HepG2 (cell line): ENCODE measurements around the gene MYO16. TPM values are rescaled to one million over a fixed set of nuclear protein-coding genes. Genes with fewer than 3 reads are reported as not detected.

Source experiments
- ATAC-seq: fragments of 200-7000 bp; cut with Tn5 transposase; 3 replicates; pipeline ENCODE4 v1.9.1; 2020; ENCODE audit warnings: mild to moderate bottlenecking, moderate library complexity
- BruUV-seq: library from RNA; stranded (reverse); fragments of 400-500 nt; replicated peaks from 2 replicates; lab custom pipeline; 2021; lab: Mats Ljungman, UMichigan
- CTCF ChIA-PET: fragments of 300-600 bp; formaldehyde crosslinking; extraction: SDS; loops from one replicate; lab custom pipeline; 2021; ENCODE audit warnings: low total read pairs, inconsistent platforms, low intra/inter-chr PET ratio; lab: Yijun Ruan, JAX
- POLR2A ChIA-PET: fragments of 350-600 bp; sonication (Branson Sonifier 250); formaldehyde crosslinking; loops from one replicate; lab custom pipeline; 2020; ENCODE audit warnings: antibody characterized with exemption, inconsistent platforms; lab: Yijun Ruan, JAX
- DNase-seq: peaks from one replicate; pipeline ENCODE4 v3.0.0-alpha.2; 2015; ENCODE audit warnings: low spot score
- FAIRE-seq: peaks from 3 replicates; lab custom pipeline; 2011; peaks lifted over from hg19 to GRCh38; lab: Jason Lieb, UNC
- H2AFZ ChIP-seq: one replicate; pipeline ENCODE4 v1.6.1; 2011; ENCODE audit warnings: low read length, inconsistent platforms
- H3K27ac ChIP-seq: fragments of 300-600 bp; 3 replicates; pipeline ENCODE4 v1.8.0; 2011; ENCODE audit warnings: mixed run types, mild to moderate bottlenecking, mixed read lengths, low read length, inconsistent platforms; ENCODE audit not compliant: insufficient read depth; ENCODE audit errors: extremely low read length
- H3K27me3 ChIP-seq, 2 experiments: fragments of 200-600 bp in 1 of 2; 2 replicates in 1 of 2; 3 replicates in 1 of 2; pipeline versions ENCODE4 v1.6.0 to v1.8.0; 2011; ENCODE audit warnings: low read length in 2 of 2, mild to moderate bottlenecking in 2 of 2, moderate library complexity in 2 of 2, inconsistent platforms in 1 of 2; ENCODE audit not compliant: insufficient read depth in 2 of 2, control insufficient read depth in 1 of 2
- H3K36me3 ChIP-seq, 2 experiments: fragments of 200-600 bp in 1 of 2; replicated peaks in 1 of 2; 2 replicates in 1 of 2; 3 replicates in 1 of 2; pipeline versions ENCODE4 v1.5.1 to v1.8.0; 2011; ENCODE audit warnings: low read length in 2 of 2, inconsistent platforms in 1 of 2; ENCODE audit not compliant: insufficient read depth in 2 of 2, control insufficient read depth in 1 of 2
- H3K4me1 ChIP-seq: 2 replicates; pipeline ENCODE4 v1.5.1; 2012; ENCODE audit warnings: low read length, inconsistent platforms; ENCODE audit not compliant: insufficient read depth
- H3K4me2 ChIP-seq: 2 replicates; pipeline ENCODE4 v1.6.0; 2011; ENCODE audit warnings: low read depth, low read length, inconsistent platforms
- H3K4me3 ChIP-seq, 3 experiments: fragments of 200-600 bp in 1 of 3; sonication (generic), shearing (Covaris generic) in 1 of 3; replicated peaks in 1 of 3; 2 replicates each; pipeline ENCODE4 v1.5.1; 2011 to 2016; ENCODE audit warnings: low read length in 3 of 3, inconsistent platforms in 2 of 3, low read depth in 2 of 3, mild to moderate bottlenecking in 2 of 3, control low read depth in 1 of 3, mixed read lengths in 1 of 3; ENCODE audit not compliant: insufficient read depth in 1 of 3
- H3K79me2 ChIP-seq: one replicate; pipeline ENCODE4 v1.6.1; 2011; ENCODE audit warnings: low read length, inconsistent platforms; ENCODE audit not compliant: insufficient read depth
- H3K9ac ChIP-seq: 2 replicates; pipeline ENCODE4 v1.6.0; 2011; ENCODE audit warnings: mild to moderate bottlenecking, low read depth, low read length, inconsistent platforms; ENCODE audit not compliant: insufficient read depth
- H3K9me3 ChIP-seq: 2 replicates; pipeline ENCODE4 v1.5.1; 2012; ENCODE audit warnings: mild to moderate bottlenecking, low read length
- H4K20me1 ChIP-seq: 2 replicates; pipeline ENCODE4 v1.6.0; 2011; ENCODE audit warnings: inconsistent platforms, mild to moderate bottlenecking, low read length, moderate library complexity; ENCODE audit not compliant: insufficient read depth
- CBX5 ChIP-seq: sonication (generic); formaldehyde crosslinking; IDR thresholded peaks from 2 replicates; pipeline ENCODE4 v1.4.0; 2020; ENCODE audit warnings: missing genetic modification reagents, borderline replicate concordance
- ISX ChIP-seq: sonication (generic); formaldehyde crosslinking; conservative IDR thresholded peaks from 2 replicates; pipeline ENCODE4 v1.5.0; 2020; ENCODE audit warnings: missing genetic modification reagents
- MIER3 ChIP-seq: IDR thresholded peaks from 2 replicates; pipeline ENCODE4 v1.6.1; 2016; ENCODE audit warnings: missing compliant biosample characterization, borderline replicate concordance
- NCOA1 ChIP-seq: sonication (generic); formaldehyde crosslinking; IDR thresholded peaks from 2 replicates; pipeline ENCODE4 v1.9.0; 2021; ENCODE audit warnings: missing genetic modification reagents
- NFE2L2 ChIP-seq: fragments of 150-350 bp; IDR thresholded peaks from 2 replicates; pipeline ENCODE4 v1.6.1; 2014; ENCODE audit warnings: low read length
- RBM39 ChIP-seq: fragments of 200-400 bp; formaldehyde crosslinking; IDR thresholded peaks from one replicate; pipeline ENCODE4 v1.6.1; 2018; ENCODE audit warnings: antibody characterized with exemption, mild to moderate bottlenecking, low read depth, low read length; ENCODE audit not compliant: poor library complexity, severe bottlenecking
- ZNF570 ChIP-seq: sonication (generic); formaldehyde crosslinking; IDR thresholded peaks from 2 replicates; pipeline ENCODE4 v1.4.0; 2020; ENCODE audit warnings: mild to moderate bottlenecking, missing genetic modification reagents, borderline replicate concordance
- WGBS: methylation state at CpG from one replicate; pipeline ENCODE4 v1.1.6; 2017; ENCODE audit warnings: low lambda C conversion rate; 5-methylcytosine and 5-hydroxymethylcytosine counted together
- in situ Hi-C: cut with HindIII; loops from 2 replicates; pipeline ENCODE4 v1.10.0; 2017; ENCODE audit warnings: low pct_unique_long_range_greater_than_20kb; ENCODE audit not compliant: extremely low pct_ligation_motif_present
- intact Hi-C: fragments of 100-400 bp; cut with micrococcal nuclease; formaldehyde crosslinking; loops from one replicate; pipeline ENCODE4 v1.10.0; 2022; ENCODE audit not compliant: unreplicated experiment
- polyA plus RNA-seq, 8 experiments: library from polyadenylated mRNA; depleted of rRNA in 3 of 8; stranded (reverse) in 7 of 8; unstranded in 1 of 8; fragments of >200 nt; fragmentation: Illumina TruSeq in 4 of 8; extraction: Trizol in 4 of 8; gene quantifications; 2 replicates each; pipeline versions ENCODE4 v1.2.1 to v1.2.3, GENCODE V29; 2011 to 2016; ENCODE audit warnings: low read depth in 4 of 8, missing spikeins in 1 of 8, mixed read lengths in 1 of 8; ENCODE audit not compliant: insufficient read depth in 1 of 8
- total RNA-seq, 5 experiments: library from RNA; depleted of rRNA; stranded (reverse); fragments of >200 nt; fragmentation: Illumina TruSeq; extraction: Trizol; gene quantifications; 2 replicates each; pipeline ENCODE4 v1.2.3, GENCODE V29; 2016; ENCODE audit warnings: low read depth in 1 of 5

The MYO16 gene
- total and polyA plus RNA-seq, 2 of the 13 experiments (the other 11 are each of a cell fraction or from before 2014, with no cell fraction given), result not detected

GRCh38 chr13:109096101-109096500, 466.7 kb downstream of the MYO16 start:
- Histone ChIP-seq H3K4me2 (no peak overlapping the region), H3K4me3 (no peak overlapping the region), H3K9ac (no peak overlapping the region), H3K79me2 (no peaks in the 10 kb centered on the region), H3K4me1 (no peaks in the 10 kb centered on the region), H4K20me1 (no peaks in the 10 kb centered on the region), H2AFZ (no peak overlapping the region), H3K27ac (no peak overlapping the region), H3K9me3 (no peaks in the 10 kb centered on the region), H3K27me3 (no peaks in the 10 kb centered on the region; a peak in 1 of 5 replicates), H3K36me3 (no peaks in the 10 kb centered on the region)
- intact Hi-C loops (no loop called here), in situ Hi-C loops (no loop called here)
- CTCF ChIA-PET, result no interaction called here
- POLR2A ChIA-PET, result no interaction called here
- no peak for ATAC-seq
- no peak for FAIRE-seq
- WGBS, result 22% methylated on average over 6 of the region's 6 CpGs
- BruUV-seq, result no TSS peak
- TF ChIP-seq RBM39 (no peak), CBX5 (CRISPR knock-in tag) (no peak), MIER3 (CRISPR knock-in tag) (no peak), ZNF570 (CRISPR knock-in tag) (no peak), NCOA1 (CRISPR knock-in tag) (no peak)
- DNase-seq, result no peak

- in situ Hi-C loops, result no loop called here
- H3K27ac ChIP-seq, result no peak overlapping the region
- WGBS, result 44% methylated on average over 8 of the region's 8 CpGs
- no peaks in the 10 kb centered on the region for H3K9me3 ChIP-seq
- no peak overlapping the region for H3K4me2 ChIP-seq
- intact Hi-C loops, result no loop called here
- no peak for TF ChIP-seq ISX (CRISPR knock-in tag)
- TF ChIP-seq NFE2L2, result peak; percentile 27; the same call in 1 of the 2 replicates
- TF ChIP-seq, all 625 proteins: peak for 1
- no peaks in the 10 kb centered on the region for H3K79me2 ChIP-seq
- POLR2A ChIA-PET, result no interaction called here
- H2AFZ ChIP-seq, result no peak overlapping the region
- FAIRE-seq (no peak), DNase-seq (no peak), ATAC-seq (no peak)
- H3K36me3 ChIP-seq, result no peaks in the 10 kb centered on the region
- no peaks in the 10 kb centered on the region for H4K20me1 ChIP-seq
- H3K4me1 ChIP-seq, result no peaks in the 10 kb centered on the region
- H3K9ac ChIP-seq, result no peak overlapping the region
- no peaks in the 10 kb centered on the region; a peak in 1 of 5 replicates for H3K27me3 ChIP-seq
- no TSS peak for BruUV-seq
- H3K4me3 ChIP-seq, result no peak overlapping the region
- CTCF ChIA-PET, result no interaction called here
Measured at GRCh38 chr13:109100705-109101304, 471.4 kb downstream of the MYO16 start.
